GM23338 (cell line): ENCODE results near the gene SLC24A1. TPM values are rescaled to one million over a fixed set of nuclear protein-coding genes. Genes with fewer than 3 reads are reported as not detected.

ENCODE experiments used
- ATAC-seq: fragments of 200-7000 bp; cut with Tn5 transposase; 3 replicates; pipeline ENCODE4 v1.9.1; 2020
- DNase-seq: peaks from one replicate; pipeline ENCODE4 v3.0.0-alpha.2; 2015; ENCODE audit warnings: low spot score
- H2AFZ ChIP-seq: fragments of 200-600 bp; sonication (generic); 2 replicates; pipeline ENCODE4 v1.8.0; 2016; ENCODE audit warnings: antibody characterized with exemption, mild to moderate bottlenecking, moderate library complexity
- H3F3A ChIP-seq: fragments of 200-600 bp; sonication (generic); replicated peaks from 2 replicates; pipeline ENCODE4 v1.8.0; 2017; ENCODE audit warnings: antibody characterized with exemption, mixed run types, low read depth
- H3K27ac ChIP-seq: fragments of 200-600 bp; sonication (generic); 2 replicates; pipeline ENCODE4 v1.6.1; 2016; ENCODE audit warnings: low read depth
- H3K27me3 ChIP-seq: fragments of 200-600 bp; sonication (generic); 2 replicates; pipeline ENCODE4 v1.8.0; 2016; ENCODE audit warnings: mild to moderate bottlenecking, mixed run types, moderate library complexity; ENCODE audit not compliant: insufficient read depth
- H3K36me3 ChIP-seq: fragments of 200-600 bp; sonication (generic); 2 replicates; pipeline ENCODE4 v1.8.0; 2016; ENCODE audit warnings: mild to moderate bottlenecking; ENCODE audit not compliant: insufficient read depth
- H3K4me1 ChIP-seq: fragments of 200-600 bp; sonication (generic); 2 replicates; pipeline ENCODE4 v1.8.0; 2016; ENCODE audit warnings: mild to moderate bottlenecking, moderate library complexity; ENCODE audit not compliant: insufficient read depth
- H3K4me2 ChIP-seq: fragments of 200-600 bp; sonication (generic); 2 replicates; pipeline ENCODE4 v1.7.1; 2017; ENCODE audit warnings: mixed run types
- H3K4me3 ChIP-seq: fragments of 200-600 bp; sonication (generic); 2 replicates; pipeline ENCODE4 v1.6.1; 2016; ENCODE audit warnings: mixed run types
- H3K79me2 ChIP-seq: fragments of 200-600 bp; sonication (generic); replicated peaks from 2 replicates; pipeline ENCODE4 v1.8.0; 2017; ENCODE audit warnings: mild to moderate bottlenecking; ENCODE audit not compliant: insufficient read depth
- H3K9me2 ChIP-seq: fragments of 200-600 bp; sonication (generic); 2 replicates; pipeline ENCODE4 v1.8.0; 2017; ENCODE audit not compliant: insufficient read depth
- H4K20me1 ChIP-seq: fragments of 200-600 bp; sonication (generic); replicated peaks from 2 replicates; pipeline ENCODE4 v1.8.0; 2017; ENCODE audit warnings: mild to moderate bottlenecking; ENCODE audit not compliant: insufficient read depth
- H3K27ac Mint-ChIP-seq: 2 replicates; pipeline ENCODE4 v1.8.0; 2020; ENCODE audit warnings: inconsistent platforms, mild to moderate bottlenecking, moderate library complexity, mixed read lengths
- H3K27me3 Mint-ChIP-seq: 3 replicates; pipeline ENCODE4 v1.8.0; 2022; ENCODE audit warnings: low read depth, mild to moderate bottlenecking, moderate library complexity, mixed read lengths, inconsistent platforms; ENCODE audit not compliant: insufficient read depth, poor library complexity
- H3K36me3 Mint-ChIP-seq: 3 replicates; pipeline ENCODE4 v1.8.0; 2021; ENCODE audit warnings: low read depth, mild to moderate bottlenecking, inconsistent platforms, moderate library complexity, mixed read lengths
- H3K4me1 Mint-ChIP-seq: 3 replicates; pipeline ENCODE4 v1.8.0; 2020; ENCODE audit warnings: mild to moderate bottlenecking, inconsistent platforms, mixed read lengths
- H3K4me3 Mint-ChIP-seq: 3 replicates; pipeline ENCODE4 v1.8.0; 2021; ENCODE audit warnings: moderate library complexity, mild to moderate bottlenecking, inconsistent platforms, mixed read lengths
- H3K9me3 Mint-ChIP-seq: 3 replicates; pipeline ENCODE4 v1.8.0; 2020; ENCODE audit warnings: moderate library complexity, mild to moderate bottlenecking, inconsistent platforms, mixed read lengths
- JUNB ChIP-seq: IDR thresholded peaks from one replicate; pipeline ENCODE4 v1.6.1; 2016; ENCODE audit warnings: antibody characterized with exemption; ENCODE audit not compliant: unreplicated experiment
- POLR2AphosphoS5 ChIP-seq: IDR thresholded peaks from 2 replicates; pipeline ENCODE4 v1.6.1; 2016; ENCODE audit warnings: antibody characterized with exemption, low read depth
- ZNF331 ChIP-seq: fragments of 250-450 bp; sonication (Bioruptor Pico); IDR thresholded peaks from 2 replicates; pipeline ENCODE4 v1.5.0; 2020; ENCODE audit warnings: low read depth, mild to moderate bottlenecking, moderate library complexity
- polyA plus RNA-seq: library from polyadenylated mRNA; unstranded; fragments of >200 nt; fragmentation: Nextera tagmentation; extraction: Ambion mirVana; gene quantifications from 2 replicates; pipeline ENCODE4 v1.2.1, GENCODE V29; 2016
- total RNA-seq: library from RNA; depleted of rRNA; stranded (reverse); fragments of >200 nt; shearing (Covaris generic); gene quantifications from 2 replicates; pipeline ENCODE4 v1.2.3, GENCODE V29; 2014
- TF ChIP-seq, protein P1 (sequence below), 2 experiments: fragments of 200-600 bp in 1 of 2; sonication (generic) in 1 of 2; conservative IDR thresholded peaks; 2 replicates each; pipeline versions ENCODE4 v1.5.1 to v1.6.1; 2016 to 2017; ENCODE audit warnings: antibody characterized with exemption in 2 of 2, low read depth in 2 of 2, mild to moderate bottlenecking in 2 of 2, moderate library complexity in 1 of 2
- TF ChIP-seq, protein P2 (sequence below): fragments of 250-450 bp; sonication (Bioruptor Pico); IDR thresholded peaks from 2 replicates; pipeline ENCODE4 v1.5.0; 2020; ENCODE audit warnings: mild to moderate bottlenecking, moderate library complexity

The SLC24A1 gene
- total and polyA plus RNA-seq, 2 experiments from 2014 or later: 1.6 to 4.5 TPM

DNA sequence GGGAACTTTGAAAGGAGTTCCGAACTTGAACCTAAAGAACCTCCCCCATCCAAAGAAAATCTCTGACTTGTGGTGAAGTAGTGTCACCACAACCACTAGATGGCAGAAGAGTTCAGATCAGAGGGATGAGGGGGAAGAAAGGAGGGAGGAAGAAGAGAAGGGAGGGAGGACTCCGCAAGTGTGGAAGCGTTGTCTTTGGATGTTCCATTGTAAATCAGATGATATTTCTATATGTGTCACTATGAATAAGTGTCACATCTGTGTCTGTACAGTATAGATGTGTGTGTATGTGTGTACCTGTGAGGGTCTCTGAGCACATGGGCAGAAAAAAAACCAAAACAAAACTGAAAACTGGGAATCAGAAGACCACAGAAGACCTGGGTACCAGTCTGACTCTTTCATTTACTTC lies 16.9 kb downstream of the SLC24A1 start:
- H3K36me3 Mint-ChIP-seq: no peaks in the 10 kb centered on the region
- no peak for TF ChIP-seq ZNF331 (CRISPR knock-in tag)
- TF ChIP-seq JUNB: no peak
- TF ChIP-seq, protein P1, sequence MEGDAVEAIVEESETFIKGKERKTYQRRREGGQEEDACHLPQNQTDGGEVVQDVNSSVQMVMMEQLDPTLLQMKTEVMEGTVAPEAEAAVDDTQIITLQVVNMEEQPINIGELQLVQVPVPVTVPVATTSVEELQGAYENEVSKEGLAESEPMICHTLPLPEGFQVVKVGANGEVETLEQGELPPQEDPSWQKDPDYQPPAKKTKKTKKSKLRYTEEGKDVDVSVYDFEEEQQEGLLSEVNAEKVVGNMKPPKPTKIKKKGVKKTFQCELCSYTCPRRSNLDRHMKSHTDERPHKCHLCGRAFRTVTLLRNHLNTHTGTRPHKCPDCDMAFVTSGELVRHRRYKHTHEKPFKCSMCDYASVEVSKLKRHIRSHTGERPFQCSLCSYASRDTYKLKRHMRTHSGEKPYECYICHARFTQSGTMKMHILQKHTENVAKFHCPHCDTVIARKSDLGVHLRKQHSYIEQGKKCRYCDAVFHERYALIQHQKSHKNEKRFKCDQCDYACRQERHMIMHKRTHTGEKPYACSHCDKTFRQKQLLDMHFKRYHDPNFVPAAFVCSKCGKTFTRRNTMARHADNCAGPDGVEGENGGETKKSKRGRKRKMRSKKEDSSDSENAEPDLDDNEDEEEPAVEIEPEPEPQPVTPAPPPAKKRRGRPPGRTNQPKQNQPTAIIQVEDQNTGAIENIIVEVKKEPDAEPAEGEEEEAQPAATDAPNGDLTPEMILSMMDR (conservative IDR thresholded peaks at IDR 0.05; ENCODE audit: low read depth in 2 of 2): peak; percentile 90 to 98
- TF ChIP-seq POLR2AphosphoS5: no peak
- TF ChIP-seq, protein P2, sequence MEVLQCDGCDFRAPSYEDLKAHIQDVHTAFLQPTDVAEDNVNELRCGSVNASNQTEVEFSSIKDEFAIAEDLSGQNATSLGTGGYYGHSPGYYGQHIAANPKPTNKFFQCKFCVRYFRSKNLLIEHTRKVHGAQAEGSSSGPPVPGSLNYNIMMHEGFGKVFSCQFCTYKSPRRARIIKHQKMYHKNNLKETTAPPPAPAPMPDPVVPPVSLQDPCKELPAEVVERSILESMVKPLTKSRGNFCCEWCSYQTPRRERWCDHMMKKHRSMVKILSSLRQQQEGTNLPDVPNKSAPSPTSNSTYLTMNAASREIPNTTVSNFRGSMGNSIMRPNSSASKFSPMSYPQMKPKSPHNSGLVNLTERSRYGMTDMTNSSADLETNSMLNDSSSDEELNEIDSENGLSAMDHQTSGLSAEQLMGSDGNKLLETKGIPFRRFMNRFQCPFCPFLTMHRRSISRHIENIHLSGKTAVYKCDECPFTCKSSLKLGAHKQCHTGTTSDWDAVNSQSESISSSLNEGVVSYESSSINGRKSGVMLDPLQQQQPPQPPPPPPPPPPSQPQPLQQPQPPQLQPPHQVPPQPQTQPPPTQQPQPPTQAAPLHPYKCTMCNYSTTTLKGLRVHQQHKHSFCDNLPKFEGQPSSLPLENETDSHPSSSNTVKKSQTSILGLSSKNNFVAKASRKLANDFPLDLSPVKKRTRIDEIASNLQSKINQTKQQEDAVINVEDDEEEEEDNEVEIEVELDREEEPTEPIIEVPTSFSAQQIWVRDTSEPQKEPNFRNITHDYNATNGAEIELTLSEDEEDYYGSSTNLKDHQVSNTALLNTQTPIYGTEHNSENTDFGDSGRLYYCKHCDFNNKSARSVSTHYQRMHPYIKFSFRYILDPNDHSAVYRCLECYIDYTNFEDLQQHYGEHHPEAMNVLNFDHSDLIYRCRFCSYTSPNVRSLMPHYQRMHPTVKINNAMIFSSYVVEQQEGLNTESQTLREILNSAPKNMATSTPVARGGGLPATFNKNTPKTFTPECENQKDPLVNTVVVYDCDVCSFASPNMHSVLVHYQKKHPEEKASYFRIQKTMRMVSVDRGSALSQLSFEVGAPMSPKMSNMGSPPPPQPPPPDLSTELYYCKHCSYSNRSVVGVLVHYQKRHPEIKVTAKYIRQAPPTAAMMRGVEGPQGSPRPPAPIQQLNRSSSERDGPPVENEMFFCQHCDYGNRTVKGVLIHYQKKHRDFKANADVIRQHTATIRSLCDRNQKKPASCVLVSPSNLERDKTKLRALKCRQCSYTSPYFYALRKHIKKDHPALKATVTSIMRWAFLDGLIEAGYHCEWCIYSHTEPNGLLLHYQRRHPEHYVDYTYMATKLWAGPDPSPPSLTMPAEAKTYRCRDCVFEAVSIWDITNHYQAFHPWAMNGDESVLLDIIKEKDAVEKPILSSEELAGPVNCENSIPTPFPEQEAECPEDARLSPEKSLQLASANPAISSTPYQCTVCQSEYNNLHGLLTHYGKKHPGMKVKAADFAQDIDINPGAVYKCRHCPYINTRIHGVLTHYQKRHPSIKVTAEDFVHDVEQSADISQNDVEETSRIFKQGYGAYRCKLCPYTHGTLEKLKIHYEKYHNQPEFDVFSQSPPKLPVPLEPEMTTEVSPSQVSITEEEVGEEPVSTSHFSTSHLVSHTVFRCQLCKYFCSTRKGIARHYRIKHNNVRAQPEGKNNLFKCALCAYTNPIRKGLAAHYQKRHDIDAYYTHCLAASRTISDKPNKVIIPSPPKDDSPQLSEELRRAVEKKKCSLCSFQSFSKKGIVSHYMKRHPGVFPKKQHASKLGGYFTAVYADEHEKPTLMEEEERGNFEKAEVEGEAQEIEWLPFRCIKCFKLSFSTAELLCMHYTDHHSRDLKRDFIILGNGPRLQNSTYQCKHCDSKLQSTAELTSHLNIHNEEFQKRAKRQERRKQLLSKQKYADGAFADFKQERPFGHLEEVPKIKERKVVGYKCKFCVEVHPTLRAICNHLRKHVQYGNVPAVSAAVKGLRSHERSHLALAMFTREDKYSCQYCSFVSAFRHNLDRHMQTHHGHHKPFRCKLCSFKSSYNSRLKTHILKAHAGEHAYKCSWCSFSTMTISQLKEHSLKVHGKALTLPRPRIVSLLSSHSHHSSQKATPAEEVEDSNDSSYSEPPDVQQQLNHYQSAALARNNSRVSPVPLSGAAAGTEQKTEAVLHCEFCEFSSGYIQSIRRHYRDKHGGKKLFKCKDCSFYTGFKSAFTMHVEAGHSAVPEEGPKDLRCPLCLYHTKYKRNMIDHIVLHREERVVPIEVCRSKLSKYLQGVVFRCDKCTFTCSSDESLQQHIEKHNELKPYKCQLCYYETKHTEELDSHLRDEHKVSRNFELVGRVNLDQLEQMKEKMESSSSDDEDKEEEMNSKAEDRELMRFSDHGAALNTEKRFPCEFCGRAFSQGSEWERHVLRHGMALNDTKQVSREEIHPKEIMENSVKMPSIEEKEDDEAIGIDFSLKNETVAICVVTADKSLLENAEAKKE (CRISPR knock-in tag): no peak
- Histone ChIP-seq H3K9me2 (no peaks in the 10 kb centered on the region), H3K4me3 (no peak overlapping the region), H3K4me1 (no peaks in the 10 kb centered on the region), H3K36me3 (no peaks in the 10 kb centered on the region), H3K79me2 (no peaks in the 10 kb centered on the region), H4K20me1 (no peaks in the 10 kb centered on the region; the same call in 1 of the 2 replicates), H3K4me2 (no peak overlapping the region), H3F3A (no peaks in the 10 kb centered on the region), H3K27me3 (no peaks in the 10 kb centered on the region), H3K27ac (no peak overlapping the region), H2AFZ (no peak overlapping the region)
- peaks cover 9% of the 10 kb centered on the region for H3K4me1 Mint-ChIP-seq
- DNase-seq (peak; percentile 92), ATAC-seq (peak; percentile 83)
- peaks cover 5% of the 10 kb centered on the region for H3K27me3 Mint-ChIP-seq
- no peak overlapping the region for H3K4me3 Mint-ChIP-seq
- no peak overlapping the region for H3K27ac Mint-ChIP-seq
- no peaks in the 10 kb centered on the region; the same call in 2 of the 3 replicates for H3K9me3 Mint-ChIP-seq
